H1 (cell line): ENCODE results near the gene RSF1. TPM values are rescaled to one million over a fixed set of nuclear protein-coding genes. Genes with fewer than 3 reads are reported as not detected.

Source experiments
- CTCF ChIA-PET: fragments of 300-600 bp; sonication (Branson Sonifier 250); formaldehyde crosslinking; loops from one replicate; lab custom pipeline; 2021; ENCODE audit not compliant: partially characterized antibody; lab: Charles Lee
- POLR2A ChIA-PET: fragments of 300-600 bp; sonication (Branson Sonifier 250); formaldehyde crosslinking; loops from one replicate; lab custom pipeline; 2021; ENCODE audit warnings: inconsistent platforms; ENCODE audit not compliant: partially characterized antibody; lab: Charles Lee
- DNase-seq, 2 experiments: peaks; one replicate each; pipeline versions ENCODE4 v3.0.0 to v3.0.0-alpha.2; 2010 to 2022; ENCODE audit warnings: low spot score in 2 of 2, low read depth in 1 of 2, mixed read lengths in 1 of 2
- FAIRE-seq: peaks from 2 replicates; lab custom pipeline; 2011; peaks lifted over from hg19 to GRCh38; lab: Jason Lieb, UNC
- H2AFZ ChIP-seq: 2 replicates; pipeline ENCODE4 v1.8.1; 2012; ENCODE audit warnings: low read length, inconsistent platforms
- H2AK5ac ChIP-seq: 2 replicates; pipeline ENCODE4 v1.6.1; 2013; ENCODE audit warnings: low read depth, low read length
- H2BK120ac ChIP-seq: replicated peaks from 2 replicates; pipeline ENCODE3; 2013; ENCODE audit warnings: low read depth, low read length, inconsistent platforms
- H2BK12ac ChIP-seq: 2 replicates; pipeline ENCODE4 v1.6.1; 2013; ENCODE audit warnings: low read depth, low read length
- H2BK15ac ChIP-seq: 2 replicates; pipeline ENCODE4 v1.6.1; 2013; ENCODE audit warnings: low read length
- H2BK20ac ChIP-seq: 2 replicates; pipeline ENCODE4 v1.6.1; 2013; ENCODE audit warnings: low read length
- H2BK5ac ChIP-seq: 2 replicates; pipeline ENCODE4 v1.6.1; 2013; ENCODE audit warnings: low read depth, low read length
- H3K14ac ChIP-seq: 2 replicates; pipeline ENCODE4 v1.6.1; 2013; ENCODE audit warnings: inconsistent platforms; ENCODE audit not compliant: insufficient read length
- H3K18ac ChIP-seq: 2 replicates; pipeline ENCODE4 v1.6.1; 2013; ENCODE audit warnings: low read length; ENCODE audit errors: extremely low read depth
- H3K23ac ChIP-seq: 2 replicates; pipeline ENCODE4 v1.6.1; 2013; ENCODE audit warnings: inconsistent platforms; ENCODE audit not compliant: insufficient read length
- H3K23me2 ChIP-seq: 2 replicates; pipeline ENCODE4 v1.6.1; 2013; ENCODE audit warnings: low read depth, low read length
- H3K27ac ChIP-seq: 2 replicates; pipeline ENCODE4 v1.6.1; 2011; ENCODE audit warnings: low read depth, low read length, inconsistent platforms
- H3K27me3 ChIP-seq, 4 experiments: replicated peaks in 1 of 4; 1 replicate in 1 of 4; 2 replicates in 3 of 4; pipeline versions ENCODE4 v1.6.1 to v1.8.1; 2011 to 2013; ENCODE audit warnings: low read length in 3 of 4, mild to moderate bottlenecking in 3 of 4, inconsistent platforms in 2 of 4, mixed read lengths in 2 of 4, moderate library complexity in 1 of 4; ENCODE audit not compliant: control insufficient read depth in 3 of 4, insufficient read depth in 3 of 4; ENCODE audit errors: extremely low read depth in 1 of 4
- H3K36me3 ChIP-seq, 4 experiments: 2 replicates each; pipeline versions ENCODE4 v1.6.1 to v1.8.1; 2011 to 2013; ENCODE audit warnings: mild to moderate bottlenecking in 4 of 4, low read length in 3 of 4, moderate library complexity in 2 of 4, control low read depth in 1 of 4, inconsistent platforms in 1 of 4; ENCODE audit not compliant: insufficient read depth in 4 of 4, control insufficient read depth in 2 of 4
- H3K4ac ChIP-seq: replicated peaks from 2 replicates; pipeline ENCODE3; 2013; ENCODE audit warnings: low read length, low read depth, mixed read lengths, inconsistent platforms; ENCODE audit not compliant: insufficient read length
- H3K4me1 ChIP-seq, 4 experiments: replicated peaks in 1 of 4; 1 replicate in 1 of 4; 2 replicates in 3 of 4; pipeline versions ENCODE4 v1.6.1 to v1.8.1; 2011 to 2013; ENCODE audit warnings: low read length in 3 of 4, inconsistent platforms in 2 of 4, mixed read lengths in 1 of 4; ENCODE audit not compliant: insufficient read depth in 4 of 4, control insufficient read depth in 3 of 4
- H3K4me2 ChIP-seq, 2 experiments: 2 replicates each; pipeline versions ENCODE4 v1.6.1 to v1.8.1; 2011 to 2013; ENCODE audit warnings: low read depth in 2 of 2, low read length in 2 of 2, control low read depth in 1 of 2, inconsistent platforms in 1 of 2, mild to moderate bottlenecking in 1 of 2; ENCODE audit not compliant: insufficient read depth in 1 of 2
- H3K4me3 ChIP-seq, 4 experiments: fragments of 200-600, 300-600 bp in 1 of 4; sonication (generic), shearing (Covaris generic), sonication (Bioruptor Twin) in 1 of 4; 2 replicates each; pipeline versions ENCODE4 v1.5.1 to v1.8.1; 2011 to 2016; ENCODE audit warnings: low read length in 4 of 4, low read depth in 3 of 4, control low read depth in 2 of 4, inconsistent platforms in 2 of 4, mild to moderate bottlenecking in 2 of 4, mixed read lengths in 1 of 4, moderate library complexity in 1 of 4; ENCODE audit not compliant: insufficient read depth in 2 of 4; ENCODE audit errors: extremely low read depth in 1 of 4
- H3K56ac ChIP-seq: replicated peaks from 2 replicates; pipeline ENCODE3; 2013; ENCODE audit warnings: low read depth, mild to moderate bottlenecking, mixed read lengths, low read length, inconsistent platforms; ENCODE audit not compliant: insufficient read length
- H3K79me1 ChIP-seq: 2 replicates; pipeline ENCODE4 v1.6.1; 2013; ENCODE audit warnings: low read depth, low read length, control low read depth
- H3K79me2 ChIP-seq, 2 experiments: 2 replicates each; pipeline versions ENCODE4 v1.6.1 to v1.8.1; 2012 to 2013; ENCODE audit warnings: low read length in 2 of 2, mild to moderate bottlenecking in 2 of 2, inconsistent platforms in 1 of 2; ENCODE audit not compliant: insufficient read depth in 2 of 2, control insufficient read depth in 1 of 2
- H3K9ac ChIP-seq, 4 experiments: replicated peaks in 1 of 4; 1 replicate in 1 of 4; 2 replicates in 3 of 4; pipeline versions ENCODE4 v1.6.1 to v1.8.1; 2011 to 2013; ENCODE audit warnings: low read depth in 3 of 4, low read length in 3 of 4, control low read depth in 2 of 4, mild to moderate bottlenecking in 2 of 4, moderate library complexity in 2 of 4, inconsistent platforms in 1 of 4; ENCODE audit errors: extremely low read depth in 1 of 4
- H3K9me3 ChIP-seq, 2 experiments: 2 replicates each; pipeline versions ENCODE4 v1.6.1 to v1.8.1; 2012 to 2013; ENCODE audit warnings: mild to moderate bottlenecking in 2 of 2, moderate library complexity in 2 of 2, control low read depth in 1 of 2, inconsistent platforms in 1 of 2, low read depth in 1 of 2, low read length in 1 of 2, mixed read lengths in 1 of 2; ENCODE audit not compliant: insufficient read depth in 2 of 2
- H4K20me1 ChIP-seq, 2 experiments: replicated peaks in 1 of 2; 2 replicates each; pipeline versions ENCODE3 to v1.8.1; 2011 to 2013; ENCODE audit warnings: inconsistent platforms in 2 of 2, low read length in 2 of 2, mild to moderate bottlenecking in 1 of 2; ENCODE audit not compliant: insufficient read depth in 2 of 2, control insufficient read depth in 1 of 2
- H4K5ac ChIP-seq: 2 replicates; pipeline ENCODE4 v1.6.1; 2013; ENCODE audit warnings: low read length, low read depth, mixed read lengths, inconsistent platforms; ENCODE audit not compliant: insufficient read length
- H4K8ac ChIP-seq: 2 replicates; pipeline ENCODE4 v1.8.0; 2013; ENCODE audit warnings: mild to moderate bottlenecking, moderate library complexity, low read length, inconsistent platforms; ENCODE audit not compliant: insufficient read depth; ENCODE audit errors: extremely low read depth
- H4K91ac ChIP-seq: replicated peaks from 2 replicates; pipeline ENCODE3; 2013; ENCODE audit warnings: low read length, mixed read lengths, inconsistent platforms; ENCODE audit not compliant: insufficient read length
- BACH1 ChIP-seq: IDR thresholded peaks from 2 replicates; pipeline ENCODE4 v1.6.1; 2012; ENCODE audit warnings: low read length, improper control_type of control experiment
- CEBPB ChIP-seq: IDR thresholded peaks from 2 replicates; pipeline ENCODE4 v1.6.1; 2012; ENCODE audit warnings: low read depth, low read length
- CREB1 ChIP-seq: IDR thresholded peaks from 2 replicates; pipeline ENCODE4 v1.6.1; 2012; ENCODE audit warnings: inconsistent platforms
- GABPA ChIP-seq: IDR thresholded peaks from 2 replicates; pipeline ENCODE4 v1.6.1; 2011; ENCODE audit warnings: mild to moderate bottlenecking, low read length, moderate library complexity, borderline replicate concordance; ENCODE audit not compliant: insufficient read depth
- HDAC6 ChIP-seq: IDR thresholded peaks from one replicate; pipeline ENCODE4 v1.7.1; 2012; ENCODE audit warnings: low read depth, mild to moderate bottlenecking, inconsistent platforms, low read length, moderate library complexity
- JUN ChIP-seq: IDR thresholded peaks from 2 replicates; pipeline ENCODE4 v1.6.1; 2011; ENCODE audit warnings: low read depth, mild to moderate bottlenecking, improper control_type of control experiment, low read length
- NRF1 ChIP-seq: IDR thresholded peaks from 2 replicates; pipeline ENCODE4 v1.6.1; 2011; ENCODE audit warnings: mild to moderate bottlenecking, low read depth, low read length, improper control_type of control experiment
- PHF8 ChIP-seq: fragments of 200-600 bp; sonication (generic); conservative IDR thresholded peaks from 2 replicates; pipeline ENCODE4 v1.7.1; 2012; ENCODE audit warnings: low read depth, mild to moderate bottlenecking, inconsistent platforms, low read length, moderate library complexity
- POLR2AphosphoS5 ChIP-seq: IDR thresholded peaks from 2 replicates; pipeline ENCODE4 v1.6.1; 2011; ENCODE audit warnings: low read depth, low read length
- WGBS, 2 experiments: shearing (Covaris generic) in 1 of 2; methylation state at CpG; one replicate each; pipeline versions ENCODE4 v1.1.6 to v1.1.7; 2013 to 2015; ENCODE audit warnings: low lambda C conversion rate in 2 of 2, mixed read lengths in 2 of 2, inconsistent platforms in 1 of 2, low coverage in 1 of 2, missing lambda C conversion rate in 1 of 2; ENCODE audit not compliant: insufficient replicate concordance in 2 of 2, insufficient coverage in 1 of 2, insufficient read length in 1 of 2; ENCODE audit errors: extremely low coverage in 1 of 2, missing lambda C conversion rate in 1 of 2; 5-methylcytosine and 5-hydroxymethylcytosine counted together
- polyA plus RNA-seq, 7 experiments: library from polyadenylated mRNA; depleted of rRNA in 3 of 7; stranded (reverse) in 5 of 7; unstranded in 2 of 7; fragments of >200 nt in 5 of 7; fragments of 200-250 nt in 2 of 7; gene quantifications; 1 replicate in 5 of 7; 2 replicates in 1 of 7; 4 replicates in 1 of 7; pipeline versions ENCODE4 v1.2.1 to v1.2.3, GENCODE V29; 2011 to 2013; ENCODE audit warnings: missing spikeins in 2 of 7, mixed read lengths in 2 of 7
- total RNA-seq: library from RNA; stranded (reverse); fragmentation: NEBNext Ultra II Directional; extraction: Animal tissue kit (Norgen Biotek cat#: 25700); gene quantifications from 2 replicates; pipeline ENCODE4 v1.2.1, GENCODE V29; 2021

The RSF1 gene
- total and polyA plus RNA-seq, 2 of the 8 experiments (the other 6 are each of a cell fraction or from before 2014, with no cell fraction given), result 17.8 to 87.9 TPM

DNA sequence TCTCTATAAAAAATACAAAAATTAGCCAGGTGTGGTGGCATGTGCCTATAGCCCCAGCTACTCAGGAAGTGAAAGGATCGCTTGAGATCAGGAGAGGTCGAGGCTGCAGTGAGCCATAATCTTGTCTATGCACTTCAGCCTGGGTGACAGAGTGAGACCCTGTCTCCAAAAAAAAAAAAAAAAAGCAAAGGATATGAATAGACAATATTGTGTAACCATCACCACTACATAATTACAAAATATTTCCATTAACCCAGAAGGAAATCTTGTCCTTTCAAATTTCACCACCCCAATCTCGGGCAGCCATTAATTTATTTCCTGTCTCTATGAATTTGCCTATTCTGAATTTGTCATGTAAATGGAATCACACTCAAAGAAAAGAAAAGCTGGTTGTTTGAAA lies 21.2 kb downstream of the RSF1 start:
- no peak for DNase-seq
- Histone ChIP-seq H3K23ac (no peak overlapping the region), H2AK5ac (no peak overlapping the region), H2BK20ac (no peak overlapping the region), H2AFZ (no peak overlapping the region), H3K79me1 (peaks cover 9% of the 10 kb centered on the region), H3K4me3 (no peak overlapping the region), H4K20me1 (peaks cover 10 to 11% of the 10 kb centered on the region in 2 experiments), H4K91ac (no peak overlapping the region), H3K4ac (no peak overlapping the region), H3K56ac (no peak overlapping the region), H3K9me3 (no peaks in the 10 kb centered on the region), H3K4me1 (0 out of 7 replicates have a peak, but pooled peaks cover 0 to 2% (median 0%) of the 10 kb centered on the region in 4 experiments), H3K18ac (no peak overlapping the region), H3K4me2 (no peak overlapping the region), H2BK12ac (no peak overlapping the region), H3K23me2 (no peaks in the 10 kb centered on the region), H3K36me3 (no peaks in the 10 kb centered on the region), H2BK120ac (no peak overlapping the region), H4K8ac (no peak overlapping the region), H3K27ac (no peak overlapping the region), H2BK15ac (no peak overlapping the region), H3K27me3 (no peaks in the 10 kb centered on the region), H3K14ac (no peak overlapping the region), H3K79me2 (peaks cover 13 to 100% of the 10 kb centered on the region in 2 experiments), H3K9ac (no peak overlapping the region), H2BK5ac (no peak overlapping the region), H4K5ac (no peak overlapping the region)
- TF ChIP-seq BACH1 (no peak), GABPA (no peak), HDAC6 (no peak), CREB1 (no peak), CEBPB (no peak), JUN (no peak), NRF1 (no peak), PHF8 (no peak), POLR2AphosphoS5 (no peak)
- FAIRE-seq, result no peak
- WGBS, 2 experiments, result 91% methylated on average over 3 of the region's 3 CpGs; no CpG with 5 or more reads in 1 of the 2 experiments
- ChIA-PET CTCF (interaction anchor here (0.9 kb wide), 2 partner anchors 20 to 247 kb away, joined by 3 read pairs; no protein-coding TSS in a partner anchor), POLR2A (no interaction called here)
